Esophagus muscularis mucosa (tissue), 4 donors: Measurements from ENCODE around the gene ST6GAL1. TPM values are rescaled to one million over a fixed set of nuclear protein-coding genes. Genes with fewer than 3 reads are reported as not detected.

Experiments
- DNase-seq: peaks from one replicate; pipeline ENCODE4 v3.0.0-alpha.2; 2017; ENCODE audit errors: extremely low spot score
- H3K27ac ChIP-seq, 4 donors: fragments of 200-600 bp; sonication (generic); replicated peaks in 1 of 4; 1 replicate in 3 of 4; 2 replicates in 1 of 4; pipeline ENCODE4 v1.5.1; 2016 to 2019; ENCODE audit warnings: mild to moderate bottlenecking in 1 of 4
- H3K27me3 ChIP-seq, 4 donors: fragments of 200-600 bp; sonication (generic); one replicate each; pipeline versions ENCODE4 v1.5.1 to v1.6.0; 2016 to 2019
- H3K36me3 ChIP-seq, 4 donors: fragments of 200-600 bp; sonication (generic); one replicate each; pipeline ENCODE4 v1.5.1; 2016 to 2019
- H3K4me1 ChIP-seq, 4 donors: fragments of 200-600 bp; sonication (generic); one replicate each; pipeline ENCODE4 v1.5.1; 2016 to 2019
- H3K4me3 ChIP-seq, 4 donors: fragments of 200-600 bp; sonication (generic); 1 replicate in 2 of 4; 2 replicates in 2 of 4; pipeline ENCODE4 v1.5.1; 2016 to 2019; ENCODE audit warnings: mild to moderate bottlenecking in 4 of 4, moderate library complexity in 1 of 4
- H3K9me3 ChIP-seq, 4 donors: fragments of 200-600 bp; sonication (generic); 1 replicate in 3 of 4; 2 replicates in 1 of 4; pipeline ENCODE4 v1.5.1; 2016 to 2019
- EP300 ChIP-seq: sonication (generic); formaldehyde crosslinking; IDR thresholded peaks from one replicate; pipeline ENCODE4 v1.6.1; 2017; ENCODE audit warnings: antibody characterized with exemption
- POLR2A ChIP-seq: fragments of 450-650 bp; IDR thresholded peaks from one replicate; pipeline ENCODE4 v1.6.1; 2017; ENCODE audit warnings: antibody characterized with exemption, moderate library complexity, mild to moderate bottlenecking, low read depth
- POLR2AphosphoS5 ChIP-seq, 2 donors: sonication (generic); formaldehyde crosslinking; IDR thresholded peaks; one replicate each; pipeline ENCODE4 v1.6.1; 2017; ENCODE audit warnings: antibody characterized with exemption in 2 of 2
- WGBS: methylation state at CpG from one replicate; pipeline ENCODE4 v1.1.5; 2018; 5-methylcytosine and 5-hydroxymethylcytosine counted together
- intact Hi-C: fragments of 100-400 bp; cut with DNase I; formaldehyde crosslinking; loops from one replicate; pipeline ENCODE4 v1.15.1; 2023
- total RNA-seq, 4 donors: library from RNA; depleted of rRNA; stranded (reverse); fragments of >200 nt; gene quantifications; one replicate each; pipeline versions ENCODE4 v1.1.0 to v1.2.1, GENCODE V29; 2016
- TF ChIP-seq, protein P1 (sequence below), 3 experiments: fragments of 200-600 bp in 2 of 3; fragments of 450-650 bp in 1 of 3; sonication (generic) in 2 of 3; IDR thresholded peaks; one replicate each; pipeline ENCODE4 v1.5.1; 2017 to 2019; ENCODE audit warnings: antibody characterized with exemption in 3 of 3, mild to moderate bottlenecking in 2 of 3, moderate library complexity in 1 of 3

ST6GAL1 gene
- total RNA-seq, 4 donors from 2014 or later: 15.4 to 29.6 (median 24.4) TPM

DNA sequence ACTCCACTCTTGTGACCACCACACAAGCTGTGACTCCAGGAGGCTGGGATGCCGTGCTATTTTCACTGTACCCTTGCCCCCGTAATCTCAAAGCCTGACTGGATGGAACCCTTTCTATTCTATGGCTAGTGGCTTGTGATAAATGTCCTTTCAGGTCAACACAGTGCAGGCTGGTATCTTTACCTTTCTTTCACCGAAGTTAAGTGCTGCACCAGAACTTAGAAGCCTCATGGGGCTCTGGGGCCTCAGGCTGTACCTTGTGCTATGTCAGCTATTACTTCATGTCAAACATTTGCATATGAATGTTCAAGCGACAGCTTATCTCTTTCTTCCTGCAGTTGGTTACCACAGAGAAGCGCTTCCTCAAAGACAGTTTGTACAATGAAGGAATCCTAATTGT is 142.2 kb downstream of the ST6GAL1 start:
- H3K27ac ChIP-seq: no peak overlapping the region
- H3K9me3 ChIP-seq: no peaks in the 10 kb centered on the region
- WGBS: 93% methylated on average over 5 of the region's 5 CpGs
- intact Hi-C loops: no loop called here
- DNase-seq: no peak
- no peaks in the 10 kb centered on the region for H3K27me3 ChIP-seq
- H3K4me3 ChIP-seq: no peak overlapping the region
- no peaks in the 10 kb centered on the region for H3K4me1 ChIP-seq
- H3K36me3 ChIP-seq: peaks cover 0 to 64% (median 23%) of the 10 kb centered on the region in 4 donors
- no peak for TF ChIP-seq EP300
- no peak for TF ChIP-seq POLR2A
- no peak for TF ChIP-seq POLR2AphosphoS5 (IDR thresholded peaks at IDR 0.05)
- TF ChIP-seq, protein P1, sequence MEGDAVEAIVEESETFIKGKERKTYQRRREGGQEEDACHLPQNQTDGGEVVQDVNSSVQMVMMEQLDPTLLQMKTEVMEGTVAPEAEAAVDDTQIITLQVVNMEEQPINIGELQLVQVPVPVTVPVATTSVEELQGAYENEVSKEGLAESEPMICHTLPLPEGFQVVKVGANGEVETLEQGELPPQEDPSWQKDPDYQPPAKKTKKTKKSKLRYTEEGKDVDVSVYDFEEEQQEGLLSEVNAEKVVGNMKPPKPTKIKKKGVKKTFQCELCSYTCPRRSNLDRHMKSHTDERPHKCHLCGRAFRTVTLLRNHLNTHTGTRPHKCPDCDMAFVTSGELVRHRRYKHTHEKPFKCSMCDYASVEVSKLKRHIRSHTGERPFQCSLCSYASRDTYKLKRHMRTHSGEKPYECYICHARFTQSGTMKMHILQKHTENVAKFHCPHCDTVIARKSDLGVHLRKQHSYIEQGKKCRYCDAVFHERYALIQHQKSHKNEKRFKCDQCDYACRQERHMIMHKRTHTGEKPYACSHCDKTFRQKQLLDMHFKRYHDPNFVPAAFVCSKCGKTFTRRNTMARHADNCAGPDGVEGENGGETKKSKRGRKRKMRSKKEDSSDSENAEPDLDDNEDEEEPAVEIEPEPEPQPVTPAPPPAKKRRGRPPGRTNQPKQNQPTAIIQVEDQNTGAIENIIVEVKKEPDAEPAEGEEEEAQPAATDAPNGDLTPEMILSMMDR (IDR thresholded peaks at IDR 0.05): no peak

DNA sequence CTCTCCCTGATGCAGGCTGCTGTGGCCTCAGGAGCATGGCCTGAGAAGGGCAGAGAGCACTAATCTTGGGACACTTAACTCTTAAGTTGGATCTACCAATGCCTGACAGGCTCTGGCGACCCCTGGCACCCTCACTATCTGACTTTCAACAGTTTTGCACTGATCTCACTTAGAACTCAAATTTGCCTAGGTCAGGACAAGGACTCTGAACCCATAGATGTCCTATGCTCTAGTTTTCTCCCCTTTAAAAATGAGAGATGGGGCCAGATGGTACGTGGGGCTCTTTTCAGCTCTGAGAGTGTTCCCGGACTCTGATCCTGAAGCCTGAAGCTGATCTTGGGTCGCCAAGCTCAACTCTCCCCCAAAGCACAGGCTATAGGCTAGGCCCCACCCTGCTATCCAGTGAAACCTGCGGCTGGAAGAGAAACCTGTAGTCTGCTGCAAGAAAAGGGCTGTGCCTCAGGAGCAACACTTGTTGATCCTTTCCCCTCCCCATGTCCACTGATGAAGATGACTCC is 143.3 kb downstream of the ST6GAL1 start:
- intact Hi-C loops: no loop called here
- Histone ChIP-seq H3K9me3 (no peaks in the 10 kb centered on the region), H3K4me3 (no peak overlapping the region), H3K27me3 (no peaks in the 10 kb centered on the region), H3K27ac (no peak overlapping the region), H3K36me3 (peaks cover 0 to 75% (median 26%) of the 10 kb centered on the region in 4 donors), H3K4me1 (no peaks in the 10 kb centered on the region)
- WGBS: 88% methylated on average over 5 of the region's 5 CpGs
- DNase-seq: no peak
- TF ChIP-seq, protein P1 (IDR thresholded peaks at IDR 0.05): no peak
- no peak for TF ChIP-seq EP300
- no peak for TF ChIP-seq POLR2A
- TF ChIP-seq POLR2AphosphoS5 (IDR thresholded peaks at IDR 0.05): no peak

DNA sequence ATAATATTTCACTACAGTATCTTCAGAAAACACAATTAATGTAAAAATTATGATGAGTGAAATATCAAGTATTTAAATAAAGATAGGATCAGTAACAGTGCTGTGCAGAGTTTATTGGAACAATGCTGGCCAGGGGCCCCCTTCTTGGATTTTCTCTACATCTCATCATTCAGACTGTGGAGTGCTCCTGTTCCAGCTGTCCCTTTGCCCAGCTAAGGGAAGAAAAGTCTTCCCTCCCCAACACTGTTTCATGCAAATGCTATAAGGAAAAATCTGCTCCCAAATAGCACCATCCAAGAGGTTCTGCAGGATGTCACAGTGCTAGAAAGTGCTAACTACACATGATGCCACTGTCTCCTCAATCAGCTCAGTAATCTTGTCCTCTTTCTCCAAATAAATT is 144.5 kb downstream of the ST6GAL1 start:
- no peak overlapping the region for H3K27ac ChIP-seq
- no peaks in the 10 kb centered on the region for H3K4me1 ChIP-seq
- intact Hi-C loops: no loop called here
- no peaks in the 10 kb centered on the region for H3K27me3 ChIP-seq
- TF ChIP-seq EP300 (no peak), POLR2A (no peak), POLR2AphosphoS5 (IDR thresholded peaks at IDR 0.05) (no peak)
- TF ChIP-seq, protein P1 (IDR thresholded peaks at IDR 0.05): no peak
- no peak overlapping the region for H3K4me3 ChIP-seq
- peaks cover 0 to 78% (median 26%) of the 10 kb centered on the region in 4 donors for H3K36me3 ChIP-seq
- no peak for DNase-seq
- no peaks in the 10 kb centered on the region for H3K9me3 ChIP-seq

DNA sequence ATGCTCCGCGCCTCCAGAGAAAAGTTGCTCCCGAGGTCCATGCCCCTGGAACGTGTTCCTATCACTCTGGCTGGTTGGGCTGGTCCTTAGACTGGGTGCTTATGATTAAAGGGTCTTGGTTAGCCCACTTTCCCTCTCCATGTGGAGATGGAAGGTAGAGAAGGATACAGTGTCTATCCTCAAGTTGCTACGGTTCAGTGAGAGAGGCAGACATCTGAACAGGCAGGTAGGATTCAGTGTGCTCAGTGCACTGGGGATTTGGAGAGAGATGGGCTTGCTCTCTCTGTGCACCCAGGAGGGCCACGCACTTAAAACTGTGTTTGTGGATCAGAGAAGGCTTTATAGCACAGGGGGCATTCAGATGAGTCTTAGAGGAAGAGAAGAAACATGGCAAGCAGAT is 146.0 kb downstream of the ST6GAL1 start:
- intact Hi-C loops: no loop called here
- no peaks in the 10 kb centered on the region for H3K9me3 ChIP-seq
- no peak for DNase-seq
- peaks cover 0 to 76% (median 26%) of the 10 kb centered on the region in 4 donors for H3K36me3 ChIP-seq
- H3K27me3 ChIP-seq: no peaks in the 10 kb centered on the region
- no peak overlapping the region for H3K27ac ChIP-seq
- WGBS: 97% methylated on average over 6 of the region's 6 CpGs
- no peaks in the 10 kb centered on the region for H3K4me1 ChIP-seq
- no peak overlapping the region for H3K4me3 ChIP-seq
- TF ChIP-seq, protein P1 (IDR thresholded peaks at IDR 0.05): no peak
- TF ChIP-seq POLR2A (no peak), POLR2AphosphoS5 (IDR thresholded peaks at IDR 0.05) (no peak), EP300 (no peak)

DNA sequence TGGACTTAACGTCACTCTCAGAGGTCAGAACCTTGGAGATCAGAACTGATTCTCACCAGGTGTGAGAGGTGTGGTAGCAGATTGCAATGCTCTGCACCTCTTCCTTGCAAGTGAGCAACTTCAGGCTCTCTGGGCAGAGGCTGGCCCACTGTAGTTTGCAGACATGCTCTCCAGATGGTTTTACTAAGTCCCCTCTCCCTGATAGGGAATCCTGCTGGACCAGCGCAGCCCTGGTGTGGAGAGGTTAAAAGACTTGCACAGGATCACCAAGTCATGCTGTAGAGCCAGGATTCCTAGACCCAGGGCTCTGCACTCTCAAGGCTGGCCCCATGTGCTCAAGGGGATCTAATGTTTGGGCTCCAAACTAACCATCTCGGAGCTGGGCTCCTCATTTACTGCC is 146.8 kb downstream of the ST6GAL1 start:
- DNase-seq: no peak
- TF ChIP-seq EP300: no peak
- no peak for TF ChIP-seq POLR2AphosphoS5 (IDR thresholded peaks at IDR 0.05)
- TF ChIP-seq POLR2A: no peak
- TF ChIP-seq, protein P1 (IDR thresholded peaks at IDR 0.05): no peak
- Histone ChIP-seq H3K27me3 (no peaks in the 10 kb centered on the region), H3K4me1 (no peaks in the 10 kb centered on the region), H3K4me3 (no peak overlapping the region), H3K9me3 (no peaks in the 10 kb centered on the region), H3K27ac (no peak overlapping the region), H3K36me3 (peaks cover 0 to 72% (median 26%) of the 10 kb centered on the region in 4 donors)
- intact Hi-C loops: no loop called here
- 94% methylated on average over 3 of the region's 3 CpGs for WGBS
